Endothelial cell of umbilical vein (primary cell): ENCODE results near the gene ANKRD60. TPM values are rescaled to one million over a fixed set of nuclear protein-coding genes. Genes with fewer than 3 reads are reported as not detected.

Source experiments
- BruUV-seq: library from RNA; stranded (reverse); fragments of 400-500 nt; replicated peaks from 2 replicates; lab custom pipeline; 2021; lab: Mats Ljungman, UMichigan
- CTCF ChIA-PET: fragments of 300-600, 350-600 bp; sonication (Branson Sonifier 250); formaldehyde crosslinking; loops from one replicate; lab custom pipeline; 2021; ENCODE audit warnings: antibody characterized with exemption, inconsistent platforms; lab: Charles Lee
- POLR2A ChIA-PET: fragments of 300-600, 350-600 bp; sonication (Branson Sonifier 250); formaldehyde crosslinking; loops from one replicate; lab custom pipeline; 2021; ENCODE audit warnings: antibody characterized with exemption, inconsistent platforms; lab: Charles Lee
- DNase-seq: peaks from one replicate; pipeline ENCODE4 v3.0.0-alpha.2; 2011; ENCODE audit warnings: low read depth, low spot score
- FAIRE-seq: peaks from 2 replicates; lab custom pipeline; 2011; peaks lifted over from hg19 to GRCh38; lab: Jason Lieb, UNC
- H2AFZ ChIP-seq: 2 replicates; pipeline ENCODE4 v1.6.0; 2012; ENCODE audit warnings: low read depth, low read length, control low read depth, inconsistent platforms
- H3K27ac ChIP-seq: 2 replicates; pipeline ENCODE4 v1.5.1; 2011; ENCODE audit warnings: low read depth, mild to moderate bottlenecking, control low read depth, low read length, moderate library complexity; ENCODE audit not compliant: insufficient read depth
- H3K27me3 ChIP-seq, 2 experiments: 2 replicates each; pipeline versions ENCODE4 v1.6.0 to v1.6.1; 2011; ENCODE audit warnings: low read length in 2 of 2, mixed read lengths in 1 of 2; ENCODE audit not compliant: control insufficient read depth in 2 of 2, insufficient read depth in 2 of 2
- H3K36me3 ChIP-seq, 2 experiments: 2 replicates in 1 of 2; 3 replicates in 1 of 2; pipeline ENCODE4 v1.5.1; 2011; ENCODE audit warnings: low read length in 2 of 2, mild to moderate bottlenecking in 1 of 2, moderate library complexity in 1 of 2; ENCODE audit not compliant: control insufficient read depth in 2 of 2, insufficient read depth in 2 of 2; ENCODE audit errors: extremely low read depth in 1 of 2
- H3K4me1 ChIP-seq: 3 replicates; pipeline ENCODE4 v1.5.1; 2011; ENCODE audit warnings: mild to moderate bottlenecking, low read length; ENCODE audit not compliant: control insufficient read depth, insufficient read depth; ENCODE audit errors: extremely low read depth
- H3K4me2 ChIP-seq: 2 replicates; pipeline ENCODE4 v1.6.1; 2011; ENCODE audit warnings: low read length, control low read depth, mixed read lengths; ENCODE audit not compliant: insufficient read depth
- H3K4me3 ChIP-seq, 3 experiments: fragments of 200-600 bp in 1 of 3; sonication (generic), shearing (Covaris generic) in 1 of 3; replicated peaks in 1 of 3; 2 replicates each; pipeline ENCODE4 v1.5.1; 2011 to 2016; ENCODE audit warnings: control low read depth in 3 of 3, low read length in 3 of 3, mild to moderate bottlenecking in 2 of 3, inconsistent platforms in 1 of 3, low read depth in 1 of 3, moderate library complexity in 1 of 3; ENCODE audit not compliant: insufficient read depth in 1 of 3
- H3K79me2 ChIP-seq: 2 replicates; pipeline ENCODE4 v1.6.0; 2012; ENCODE audit warnings: low read length, inconsistent platforms; ENCODE audit not compliant: control insufficient read depth, insufficient read depth
- H3K9ac ChIP-seq: replicated peaks from 2 replicates; pipeline ENCODE3; 2011; ENCODE audit warnings: low read length, control low read depth; ENCODE audit not compliant: insufficient read depth; ENCODE audit errors: extremely low read depth
- H3K9me1 ChIP-seq: replicated peaks from 3 replicates; pipeline ENCODE4 v1.6.0; 2011; ENCODE audit warnings: mild to moderate bottlenecking, low read length; ENCODE audit not compliant: control insufficient read depth, insufficient read depth; ENCODE audit errors: extremely low read depth
- H3K9me3 ChIP-seq: replicated peaks from 2 replicates; pipeline ENCODE4 v1.5.1; 2012; ENCODE audit warnings: low read length, inconsistent platforms; ENCODE audit not compliant: control insufficient read depth, insufficient read depth
- H4K20me1 ChIP-seq: replicated peaks from 2 replicates; pipeline ENCODE3; 2011; ENCODE audit warnings: mild to moderate bottlenecking, low read length; ENCODE audit not compliant: control insufficient read depth, insufficient read depth; ENCODE audit errors: extremely low read depth
- EZH2 ChIP-seq: IDR thresholded peaks from 2 replicates; pipeline ENCODE4 v1.6.1; 2012; ENCODE audit warnings: borderline replicate concordance, low read depth, mild to moderate bottlenecking, moderate library complexity, low read length, inconsistent platforms; ENCODE audit not compliant: severe bottlenecking
- FOS ChIP-seq: IDR thresholded peaks from 2 replicates; pipeline ENCODE4 v1.6.1; 2011; ENCODE audit warnings: mild to moderate bottlenecking, low read length, moderate library complexity, borderline replicate concordance; ENCODE audit not compliant: insufficient read depth
- GATA2 ChIP-seq: IDR thresholded peaks from 2 replicates; pipeline ENCODE4 v1.7.0; 2011; ENCODE audit warnings: low read depth, mild to moderate bottlenecking, moderate library complexity, mixed read lengths, low read length; ENCODE audit not compliant: insufficient read length, insufficient read depth
- JUN ChIP-seq: IDR thresholded peaks from 2 replicates; pipeline ENCODE4 v1.6.1; 2011; ENCODE audit warnings: borderline replicate concordance, low read depth; ENCODE audit not compliant: insufficient read length, insufficient read depth
- MYC ChIP-seq: IDR thresholded peaks from one replicate; pipeline ENCODE4 v1.6.1; 2011; ENCODE audit warnings: mild to moderate bottlenecking, low read depth, low read length
- POLR2A ChIP-seq: IDR thresholded peaks from 2 replicates; pipeline ENCODE4 v1.6.1; 2012; ENCODE audit warnings: low read depth, mild to moderate bottlenecking, control low read depth, low read length
- POLR2AphosphoS5 ChIP-seq: IDR thresholded peaks from 2 replicates; pipeline ENCODE4 v1.6.1; 2012; ENCODE audit warnings: low read depth, mild to moderate bottlenecking, control low read depth, low read length, moderate library complexity; ENCODE audit not compliant: insufficient read depth
- dilution Hi-C: fragments of 300-500 bp; cut with MboI; formaldehyde crosslinking; loops from one replicate; pipeline ENCODE4 v1.15.0; 2019; ENCODE audit warnings: low sequenced_read_pairs; ENCODE audit not compliant: extremely low pct_ligation_motif_present
- intact Hi-C: fragments of 100-400 bp; cut with micrococcal nuclease; formaldehyde crosslinking; loops from one replicate; pipeline ENCODE4 v1.10.0; 2022
- polyA plus RNA-seq, 4 experiments: library from polyadenylated mRNA; depleted of rRNA in 3 of 4; stranded (reverse) in 3 of 4; unstranded in 1 of 4; fragments of >200 nt; gene quantifications; 2 replicates each; pipeline versions ENCODE4 v1.2.1 to v1.2.3, GENCODE V29; 2011 to 2012; ENCODE audit warnings: missing spikeins in 1 of 4
- total RNA-seq: library from RNA; stranded (reverse); gene quantifications from 2 replicates; pipeline ENCODE4 v1.2.3, GENCODE V29; 2021
- TF ChIP-seq, protein P1 (sequence below), 2 donors: IDR thresholded peaks; 1 replicate in 1 of 2; 2 replicates in 1 of 2; pipeline ENCODE4 v1.5.1; 2011; ENCODE audit warnings: low read length in 2 of 2, mild to moderate bottlenecking in 2 of 2, moderate library complexity in 2 of 2, control low read depth in 1 of 2, inconsistent platforms in 1 of 2, low read depth in 1 of 2; ENCODE audit not compliant: insufficient read depth in 1 of 2; ENCODE audit errors: extremely low read depth in 1 of 2
- TF ChIP-seq, protein P2 (sequence below): IDR thresholded peaks from 2 replicates; pipeline ENCODE4 v1.6.1; 2011; ENCODE audit not compliant: insufficient read depth, insufficient read length

The ANKRD60 gene
- total and polyA plus RNA-seq, 2 donors (not counting 3 experiments of a cell fraction or from before 2014, with no cell fraction given) = not detected

DNA sequence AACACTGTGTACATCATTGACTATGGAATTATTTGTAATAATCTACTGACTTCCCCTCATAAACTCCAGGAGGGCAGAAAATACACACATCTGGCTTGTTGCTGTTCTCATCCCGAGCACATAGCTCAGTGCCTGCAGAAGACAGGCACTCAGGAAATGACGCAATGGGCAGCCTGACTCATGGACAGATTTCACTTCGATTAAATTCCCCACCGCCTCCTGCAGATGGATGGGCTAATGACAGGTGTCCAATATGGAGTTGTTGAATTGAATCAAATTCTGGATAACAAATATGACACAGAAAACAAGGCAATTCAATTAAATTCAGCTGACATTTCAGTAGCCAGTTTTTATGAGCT, 9.1 kb downstream of the ANKRD60 start:
- H4K20me1 ChIP-seq = no peaks in the 10 kb centered on the region
- FAIRE-seq = no peak
- no peak overlapping the region for H3K4me3 ChIP-seq
- TF ChIP-seq POLR2A = no peak
- no peak for TF ChIP-seq EZH2
- no peak overlapping the region for H3K4me2 ChIP-seq
- no peaks in the 10 kb centered on the region for H3K36me3 ChIP-seq
- H3K27me3 ChIP-seq = peaks cover 2 to 10% of the 10 kb centered on the region in 2 experiments
- no peaks in the 10 kb centered on the region for H3K79me2 ChIP-seq
- CTCF ChIA-PET = interaction anchor here (1.1 to 1.3 kb wide), 3 partner anchors 9 to 721 kb away, joined by 3 read pairs; no protein-coding TSS in a partner anchor
- intact Hi-C loops = no loop called here
- H3K27ac ChIP-seq = no peak overlapping the region
- BruUV-seq = no TSS peak
- POLR2A ChIA-PET = interaction anchor here (0.5 kb wide), 1 partner anchor 126 kb away, joined by 3 read pairs; no protein-coding TSS in a partner anchor
- no peak for DNase-seq
- H3K9me3 ChIP-seq = no peaks in the 10 kb centered on the region
- H3K4me1 ChIP-seq = no peaks in the 10 kb centered on the region
- H3K9ac ChIP-seq = no peak overlapping the region
- dilution Hi-C loops = no loop called here
- no peaks in the 10 kb centered on the region for H3K9me1 ChIP-seq
- H2AFZ ChIP-seq = no peak overlapping the region

DNA sequence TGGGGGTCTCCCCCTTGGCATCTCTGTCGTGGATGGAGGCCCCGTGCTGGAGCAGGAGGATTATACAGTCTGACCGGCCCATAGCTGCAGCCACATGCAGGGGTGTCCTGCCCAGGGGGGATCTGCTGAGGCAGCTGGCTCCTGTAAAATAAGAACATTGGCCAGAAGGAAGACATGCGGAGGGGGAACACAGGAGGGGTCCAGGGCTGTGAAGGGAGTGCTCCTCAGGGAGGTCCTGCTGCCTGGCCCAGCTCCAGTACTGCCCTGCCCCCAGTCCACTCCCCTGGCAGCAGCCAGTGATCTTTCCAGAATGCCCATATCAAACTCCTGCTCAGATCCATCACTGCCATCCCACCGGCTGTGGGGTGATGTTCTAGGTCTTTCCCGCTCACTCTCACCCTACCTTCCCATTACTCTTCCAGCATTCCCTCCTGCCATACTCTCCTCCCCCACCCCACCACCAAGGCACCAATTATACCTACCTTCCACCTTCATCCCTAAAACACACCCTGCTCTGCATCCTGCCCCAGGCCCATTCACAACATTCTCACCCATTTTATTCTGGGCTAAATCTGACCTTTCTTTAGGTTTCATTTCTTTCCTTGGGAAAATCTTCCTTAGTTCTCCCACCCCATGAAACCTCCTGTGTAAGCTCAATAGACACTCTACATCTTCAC, 9.7 kb downstream of the ANKRD60 start:
- Histone ChIP-seq H3K9me1 (no peaks in the 10 kb centered on the region), H3K4me2 (no peak overlapping the region), H3K79me2 (no peaks in the 10 kb centered on the region), H4K20me1 (no peaks in the 10 kb centered on the region), H3K36me3 (no peaks in the 10 kb centered on the region), H2AFZ (no peak overlapping the region), H3K4me1 (no peaks in the 10 kb centered on the region), H3K27me3 (peaks cover 2 to 6% of the 10 kb centered on the region in 2 experiments), H3K9ac (no peak overlapping the region), H3K4me3 (no peak overlapping the region), H3K27ac (no peak overlapping the region), H3K9me3 (no peaks in the 10 kb centered on the region)
- no peak for TF ChIP-seq MYC
- no peak for TF ChIP-seq POLR2AphosphoS5
- TF ChIP-seq POLR2A = no peak
- TF ChIP-seq GATA2 = no peak
- TF ChIP-seq, protein P1, sequence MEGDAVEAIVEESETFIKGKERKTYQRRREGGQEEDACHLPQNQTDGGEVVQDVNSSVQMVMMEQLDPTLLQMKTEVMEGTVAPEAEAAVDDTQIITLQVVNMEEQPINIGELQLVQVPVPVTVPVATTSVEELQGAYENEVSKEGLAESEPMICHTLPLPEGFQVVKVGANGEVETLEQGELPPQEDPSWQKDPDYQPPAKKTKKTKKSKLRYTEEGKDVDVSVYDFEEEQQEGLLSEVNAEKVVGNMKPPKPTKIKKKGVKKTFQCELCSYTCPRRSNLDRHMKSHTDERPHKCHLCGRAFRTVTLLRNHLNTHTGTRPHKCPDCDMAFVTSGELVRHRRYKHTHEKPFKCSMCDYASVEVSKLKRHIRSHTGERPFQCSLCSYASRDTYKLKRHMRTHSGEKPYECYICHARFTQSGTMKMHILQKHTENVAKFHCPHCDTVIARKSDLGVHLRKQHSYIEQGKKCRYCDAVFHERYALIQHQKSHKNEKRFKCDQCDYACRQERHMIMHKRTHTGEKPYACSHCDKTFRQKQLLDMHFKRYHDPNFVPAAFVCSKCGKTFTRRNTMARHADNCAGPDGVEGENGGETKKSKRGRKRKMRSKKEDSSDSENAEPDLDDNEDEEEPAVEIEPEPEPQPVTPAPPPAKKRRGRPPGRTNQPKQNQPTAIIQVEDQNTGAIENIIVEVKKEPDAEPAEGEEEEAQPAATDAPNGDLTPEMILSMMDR (IDR thresholded peaks at IDR 0.05; ENCODE audit: extremely low read depth in 1 of 2, insufficient read depth in 1 of 2, low read depth in 1 of 2, low read length in 2 of 2) = no peak
- no peak for TF ChIP-seq FOS
- no peak for TF ChIP-seq JUN
- TF ChIP-seq, protein P2, sequence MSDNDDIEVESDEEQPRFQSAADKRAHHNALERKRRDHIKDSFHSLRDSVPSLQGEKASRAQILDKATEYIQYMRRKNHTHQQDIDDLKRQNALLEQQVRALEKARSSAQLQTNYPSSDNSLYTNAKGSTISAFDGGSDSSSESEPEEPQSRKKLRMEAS = no peak
- no peak for TF ChIP-seq EZH2
- no peak for FAIRE-seq
- BruUV-seq = no TSS peak
- ChIA-PET CTCF (interaction anchor here (1.1 kb wide), 2 partner anchors 8 to 720 kb away, joined by 3 read pairs; no protein-coding TSS in a partner anchor), POLR2A (interaction anchor here (0.5 kb wide), 1 partner anchor 127 kb away, joined by 3 read pairs; no protein-coding TSS in a partner anchor)
- intact Hi-C loops (no loop called here), dilution Hi-C loops (no loop called here)
- DNase-seq = no peak
